Measurements from ENCODE around the gene PZP. TPM values are rescaled to one million over a fixed set of nuclear protein-coding genes. Genes with fewer than 3 reads are reported as not detected.

PZP gene
- total and polyA plus RNA-seq, 9 of the 15 experiments (the other 6 are each of a cell fraction or from before 2014, with no cell fraction given) = 0.01 TPM; not detected in 8

DNA sequence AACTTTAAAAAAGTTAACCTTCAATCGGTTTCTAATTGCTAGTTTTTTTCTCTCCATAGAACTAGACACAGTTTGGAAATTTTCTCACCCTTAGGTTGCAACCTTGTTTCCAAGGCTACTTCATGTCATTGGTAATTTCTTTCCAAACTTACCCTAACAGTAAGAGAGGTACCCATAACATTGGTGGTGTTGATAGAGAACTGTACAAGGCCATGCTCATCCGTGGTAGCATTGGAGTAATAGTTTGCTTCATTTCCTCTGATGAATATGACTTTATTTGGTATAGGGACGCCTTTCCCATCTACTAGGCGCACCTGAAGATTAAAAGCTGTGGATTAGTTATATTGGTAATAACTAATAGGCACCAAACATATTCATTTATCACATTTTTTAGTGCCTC lies 104.1 kb downstream of the PZP start (continued):
- TF ChIP-seq, protein P1, sequence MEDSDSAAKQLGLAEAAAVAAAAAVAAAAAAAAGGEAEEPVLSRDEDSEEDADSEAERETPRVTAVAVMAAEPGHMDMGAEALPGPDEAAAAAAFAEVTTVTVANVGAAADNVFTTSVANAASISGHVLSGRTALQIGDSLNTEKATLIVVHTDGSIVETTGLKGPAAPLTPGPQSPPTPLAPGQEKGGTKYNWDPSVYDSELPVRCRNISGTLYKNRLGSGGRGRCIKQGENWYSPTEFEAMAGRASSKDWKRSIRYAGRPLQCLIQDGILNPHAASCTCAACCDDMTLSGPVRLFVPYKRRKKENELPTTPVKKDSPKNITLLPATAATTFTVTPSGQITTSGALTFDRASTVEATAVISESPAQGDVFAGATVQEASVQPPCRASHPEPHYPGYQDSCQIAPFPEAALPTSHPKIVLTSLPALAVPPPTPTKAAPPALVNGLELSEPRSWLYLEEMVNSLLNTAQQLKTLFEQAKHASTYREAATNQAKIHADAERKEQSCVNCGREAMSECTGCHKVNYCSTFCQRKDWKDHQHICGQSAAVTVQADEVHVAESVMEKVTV (CRISPR knock-in tag; IDR thresholded peaks at IDR 0.05) = no peak
- TF ChIP-seq DIDO1 (tag; IDR thresholded peaks at IDR 0.05; ENCODE audit: low read depth) = no peak
- TF ChIP-seq ZNF175 (CRISPR knock-in tag; IDR thresholded peaks at IDR 0.05; ENCODE audit: low read depth) = no peak
- TF ChIP-seq SIRT6 (IDR thresholded peaks at IDR 0.05; ENCODE audit: low read depth, low read length) = no peak
- TF ChIP-seq MIER1 (IDR thresholded peaks at IDR 0.05; ENCODE audit: low read depth) = no peak
- no peak for TF ChIP-seq HNRNPK (IDR thresholded peaks at IDR 0.05; ENCODE audit: low read depth, low read length, poor library complexity, severe bottlenecking)
- TF ChIP-seq ZNF830 (CRISPR knock-in tag; IDR thresholded peaks at IDR 0.05) = no peak
- TF ChIP-seq NCOA2 (IDR thresholded peaks at IDR 0.05; ENCODE audit: partially characterized antibody in 2 of 2) = no peak
- TF ChIP-seq BCOR (IDR thresholded peaks at IDR 0.05) = no peak
- no peak for TF ChIP-seq STAT5B (CRISPR knock-in tag; IDR thresholded peaks at IDR 0.05)
- no peak for TF ChIP-seq ZBTB1 (CRISPR knock-in tag; IDR thresholded peaks at IDR 0.05; ENCODE audit: borderline replicate concordance, low read depth)
- TF ChIP-seq KDM2B (CRISPR knock-in tag; IDR thresholded peaks at IDR 0.05) = no peak
